Pancreas (tissue), 10 donors: ENCODE measurements around the gene B4GALT7. TPM values are rescaled to one million over a fixed set of nuclear protein-coding genes. Genes with fewer than 3 reads are reported as not detected.
A peak's percentile ranks its signal among the peaks of the same experiment; 100 is the strongest.

ENCODE experiments used
- ATAC-seq, 4 donors: fragments of 200-7000 bp; cut with Tn5 transposase; one replicate each; pipeline versions ENCODE4 v1.8.0 to v1.9.1; 2020; ENCODE audit warnings: mild to moderate bottlenecking in 4 of 4, moderate library complexity in 4 of 4
- DNase-seq, 6 donors: peaks; one replicate each; pipeline ENCODE4 v3.0.0-alpha.2; 2020
- FAIRE-seq: peaks from 2 replicates; lab custom pipeline; 2012; peaks lifted over from hg19 to GRCh38; lab: Jason Lieb, UNC
- H3K27ac ChIP-seq, 4 donors: fragments of 200-600 bp; sonication (generic); 1 replicate in 3 of 4; 2 replicates in 1 of 4; pipeline versions ENCODE4 v1.5.0 to v1.8.0; 2020
- H3K27me3 ChIP-seq, 4 donors: fragments of 200-600 bp; one replicate each; pipeline ENCODE4 v1.8.0; 2021
- H3K36me3 ChIP-seq, 3 donors: fragments of 200-600 bp; sonication (generic) in 1 of 3; one replicate each; pipeline versions ENCODE4 v1.5.0 to v1.8.0; 2020 to 2021
- H3K4me1 ChIP-seq, 3 donors: fragments of 200-600 bp; one replicate each; pipeline ENCODE4 v1.8.0; 2021
- H3K4me3 ChIP-seq, 4 donors: fragments of 200-600 bp; sonication (generic) in 2 of 4; one replicate each; pipeline versions ENCODE4 v1.5.0 to v1.8.0; 2020 to 2021
- H3K9me3 ChIP-seq, 4 donors: fragments of 200-600 bp; one replicate each; pipeline ENCODE4 v1.8.0; 2021
- CTCF ChIP-seq, 4 donors: fragments of 200-600 bp; sonication (generic) in 3 of 4; IDR thresholded peaks; one replicate each; pipeline versions ENCODE4 v1.5.0 to v1.8.0; 2021; ENCODE audit warnings: antibody characterized with exemption in 4 of 4
- WGBS, 2 donors: extraction: QIAGEN DNeasy Blood & Tissue Kit; methylation state at CpG; one replicate each; pipeline ENCODE4 v1.1.7; 2013; 5-methylcytosine and 5-hydroxymethylcytosine counted together
- intact Hi-C, 3 donors: fragments of 100-400 bp; cut with DNase I; formaldehyde crosslinking; loops; one replicate each; pipeline versions ENCODE4 v1.11.1 to v1.14.2; 2022
- polyA plus RNA-seq, 2 donors: library from polyadenylated mRNA; stranded (reverse); fragments of 200-250 nt; gene quantifications; one replicate each; pipeline ENCODE4 v1.2.3, GENCODE V29; 2013
- total RNA-seq, 6 donors: library from RNA; stranded (reverse); fragmentation: NEBNext Ultra II Directional in 4 of 6; extraction: Animal tissue kit (Norgen Biotek cat#: 25700) in 4 of 6; gene quantifications; one replicate each; pipeline versions ENCODE4 v1.2.1 to v1.2.4, GENCODE V29; 2021 to 2023
- donor health status: healthy with polysubstance abuse.
- donor health status: DM: no; HTN: no; CAD: no; lungs with moderate emphysema.
- donor health status: DM: no; HTN: no; CAD: no.
- donor health status: control.
- donor health status: control.
- donor health status: Bipolar disorder and iron deficiency.
- donor health status: DM: yes; HTN: yes; CAD: no.
- donor health status: DM: no; HTN: no; CAD: no.
- donor health status: DM: no; HTN: no; CAD: no.
- donor health status: DM: yes; HTN: yes; CAD: no.

Gene B4GALT7
- total and polyA plus RNA-seq, 8 donors = 12.6 to 51.0 (median 17.0) TPM

- 65 to 70% methylated on average over 8 of the region's 8 CpGs for WGBS, 2 donors
- DNase-seq (peak in 1 of 6 donors; percentile 21), FAIRE-seq (no peak), ATAC-seq (no peak)
- Histone ChIP-seq H3K27me3 (no peaks in the 10 kb centered on the region), H3K27ac (no peak overlapping the region), H3K4me1 (peaks cover 0 to 15% (median 0%) of the 10 kb centered on the region in 3 donors), H3K4me3 (no peak overlapping the region), H3K9me3 (no peaks in the 10 kb centered on the region), H3K36me3 (no peaks in the 10 kb centered on the region)
- no peak for TF ChIP-seq CTCF (IDR thresholded peaks at IDR 0.05)
- intact Hi-C loops = no loop called here
Observed at GRCh38 chr5:177603631-177604030, 3.7 kb downstream of the B4GALT7 start.

- intact Hi-C loops = no loop called here
- no peak for ATAC-seq
- Histone ChIP-seq H3K4me3 (no peak overlapping the region), H3K27me3 (no peaks in the 10 kb centered on the region), H3K4me1 (peaks cover 0 to 11% (median 0%) of the 10 kb centered on the region in 3 donors), H3K36me3 (no peaks in the 10 kb centered on the region), H3K9me3 (no peaks in the 10 kb centered on the region), H3K27ac (no peak overlapping the region)
- no peak for FAIRE-seq
- 89 to 91% methylated on average over 27 of the region's 27 CpGs for WGBS, 2 donors
- DNase-seq = peak in 1 of 6 donors; percentile 68
- no peak for TF ChIP-seq CTCF (IDR thresholded peaks at IDR 0.05)
Observed at GRCh38 chr5:177604116-177604521, 4.2 kb downstream of the B4GALT7 start.

GRCh38 chr5:177604656-177605055, 4.7 kb downstream of the B4GALT7 start:
- H3K27me3 ChIP-seq = no peaks in the 10 kb centered on the region
- TF ChIP-seq CTCF (IDR thresholded peaks at IDR 0.05) = no peak
- intact Hi-C loops = no loop called here
- no peak overlapping the region for H3K4me3 ChIP-seq
- H3K27ac ChIP-seq = no peak overlapping the region
- DNase-seq (peak in 1 of 6 donors; percentile 28), FAIRE-seq (no peak), ATAC-seq (no peak)
- H3K9me3 ChIP-seq = no peaks in the 10 kb centered on the region
- no peaks in the 10 kb centered on the region for H3K36me3 ChIP-seq
- peaks cover 0 to 11% (median 0%) of the 10 kb centered on the region in 3 donors for H3K4me1 ChIP-seq
- 76 to 82% methylated on average over 5 of the region's 5 CpGs for WGBS, 2 donors

GRCh38 chr5:177605078-177605477, 5.1 kb downstream of the B4GALT7 start:
- intact Hi-C loops = no loop called here
- Histone ChIP-seq H3K36me3 (no peaks in the 10 kb centered on the region), H3K9me3 (no peaks in the 10 kb centered on the region), H3K4me1 (peaks cover 0 to 11% (median 0%) of the 10 kb centered on the region in 3 donors), H3K27me3 (no peaks in the 10 kb centered on the region), H3K4me3 (no peak overlapping the region), H3K27ac (no peak overlapping the region)
- FAIRE-seq (no peak), DNase-seq (no peak), ATAC-seq (no peak)
- WGBS, 2 donors = 83 to 93% methylated on average over 5 of the region's 5 CpGs
- TF ChIP-seq CTCF (IDR thresholded peaks at IDR 0.05) = no peak

GRCh38 chr5:177605667-177606066, 5.7 kb downstream of the B4GALT7 start:
- no peak for ATAC-seq

More at GRCh38 chr5:177605667-177606066, 5.7 kb downstream of the B4GALT7 start:
- Histone ChIP-seq H3K9me3 (no peaks in the 10 kb centered on the region), H3K36me3 (no peaks in the 10 kb centered on the region), H3K27me3 (no peaks in the 10 kb centered on the region), H3K4me3 (no peak overlapping the region), H3K27ac (no peak overlapping the region), H3K4me1 (peaks cover 0 to 11% (median 0%) of the 10 kb centered on the region in 3 donors)
- FAIRE-seq (no peak), DNase-seq (no peak)
- no peak for TF ChIP-seq CTCF (IDR thresholded peaks at IDR 0.05)
- intact Hi-C loops = no loop called here
- WGBS, 2 donors = 84 to 86% methylated on average over 6 of the region's 6 CpGs
